ENCODE data around the gene EBF3.

EBF3 gene

DNA sequence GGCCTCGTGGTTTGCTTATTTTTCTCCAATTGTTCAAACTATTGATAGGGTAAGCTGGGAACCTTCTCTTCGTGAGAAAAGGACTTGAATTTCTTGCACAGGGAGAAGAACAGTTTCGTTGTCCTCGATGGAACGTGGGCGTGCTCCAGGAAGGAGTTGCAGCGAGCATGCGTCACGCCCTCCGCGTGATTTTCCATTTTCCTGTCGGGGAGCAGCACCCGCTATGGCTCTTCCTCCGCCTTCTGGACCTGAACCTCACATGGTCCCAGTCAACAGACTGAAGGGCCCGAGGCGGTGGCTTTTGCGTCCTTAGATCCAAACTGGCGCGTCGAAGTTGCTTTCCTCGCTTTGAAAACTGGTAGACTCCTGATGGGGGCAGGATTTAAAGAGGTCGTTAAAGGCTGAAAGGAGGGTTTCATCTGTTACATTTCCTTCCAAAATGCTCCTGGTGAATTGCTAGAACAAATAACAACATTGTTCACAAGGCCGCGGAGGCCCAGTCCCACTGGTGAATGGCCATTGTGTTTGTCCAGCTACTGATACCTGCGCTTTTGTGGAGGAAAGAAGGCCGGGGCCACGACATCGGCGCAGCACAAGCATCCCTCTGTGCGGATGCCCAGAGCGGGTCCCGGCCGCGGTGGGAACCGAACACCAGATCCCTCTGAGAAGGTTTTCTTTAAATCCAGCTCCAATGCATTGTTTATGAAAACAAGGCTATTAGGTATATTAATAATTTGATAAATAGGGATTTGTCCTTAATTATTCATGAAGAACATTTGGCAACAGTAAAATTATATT lies 75.9 kb downstream of the EBF3 start:
- DNase-seq = no peak

DNA sequence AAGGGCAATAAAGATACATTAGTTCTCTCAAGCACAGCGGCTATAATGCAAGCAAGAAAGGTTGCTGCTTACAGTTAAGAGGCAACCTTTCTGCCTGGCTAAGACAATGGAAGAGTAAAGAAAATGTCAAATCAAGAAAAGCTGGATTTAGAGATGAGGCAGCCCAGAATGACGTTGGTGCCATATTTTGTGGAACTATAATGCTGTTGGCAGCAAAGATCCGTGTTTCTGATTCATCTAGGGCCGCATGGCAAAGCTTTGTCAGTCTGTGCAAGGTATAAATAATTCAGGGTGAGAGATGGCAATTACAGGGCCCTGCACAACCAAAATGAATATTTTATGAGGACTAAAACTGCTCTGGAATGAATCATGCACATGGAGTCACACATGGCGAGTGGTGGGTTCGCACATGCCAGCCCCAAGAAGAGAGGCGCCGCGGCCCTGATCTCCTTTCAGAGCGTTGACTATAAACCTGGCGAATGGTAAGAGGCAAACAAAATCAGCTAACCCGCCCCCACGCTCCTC lies 76.6 kb downstream of the EBF3 start:
- DNase-seq = no peak

DNA sequence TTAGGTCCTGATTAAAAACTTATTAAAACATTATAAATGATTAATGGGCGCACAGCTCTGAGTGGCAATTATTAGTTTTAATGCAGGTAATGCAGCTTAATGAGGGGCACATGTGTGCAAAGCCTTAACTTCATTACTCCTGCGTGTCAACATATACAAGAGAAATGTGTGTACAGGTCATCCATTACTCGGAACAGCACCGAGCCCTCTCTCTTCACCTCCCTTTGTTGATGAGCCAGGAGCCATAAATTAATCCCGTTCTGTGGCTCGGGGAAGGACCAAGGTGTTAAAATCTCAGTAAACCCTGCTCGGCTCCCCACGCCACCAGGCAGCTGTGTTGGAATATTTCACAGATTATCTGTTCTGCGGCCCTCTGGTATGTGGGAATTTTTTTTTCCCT lies 77.8 kb downstream of the EBF3 start:
- DNase-seq = no peak

DNA sequence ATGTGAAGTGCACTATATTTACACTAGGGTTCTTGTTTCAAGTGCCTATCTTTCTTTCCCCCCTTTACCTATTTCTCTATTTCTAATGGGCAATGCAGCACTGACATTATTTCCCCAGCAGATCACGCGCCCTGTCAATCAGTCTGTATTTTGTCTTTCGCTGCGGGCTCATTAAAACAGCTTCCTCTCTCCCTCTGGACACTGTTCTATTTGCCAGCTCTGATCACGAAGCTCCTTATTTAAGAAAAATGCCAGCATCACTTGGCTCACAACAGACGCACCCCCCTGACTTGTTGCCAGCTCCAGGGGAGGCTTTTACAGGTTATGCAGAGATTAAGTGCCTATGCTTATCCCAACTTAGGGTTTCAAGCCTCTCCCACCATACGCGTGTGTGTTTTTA lies 78.5 kb downstream of the EBF3 start:
- no peak for DNase-seq

DNA sequence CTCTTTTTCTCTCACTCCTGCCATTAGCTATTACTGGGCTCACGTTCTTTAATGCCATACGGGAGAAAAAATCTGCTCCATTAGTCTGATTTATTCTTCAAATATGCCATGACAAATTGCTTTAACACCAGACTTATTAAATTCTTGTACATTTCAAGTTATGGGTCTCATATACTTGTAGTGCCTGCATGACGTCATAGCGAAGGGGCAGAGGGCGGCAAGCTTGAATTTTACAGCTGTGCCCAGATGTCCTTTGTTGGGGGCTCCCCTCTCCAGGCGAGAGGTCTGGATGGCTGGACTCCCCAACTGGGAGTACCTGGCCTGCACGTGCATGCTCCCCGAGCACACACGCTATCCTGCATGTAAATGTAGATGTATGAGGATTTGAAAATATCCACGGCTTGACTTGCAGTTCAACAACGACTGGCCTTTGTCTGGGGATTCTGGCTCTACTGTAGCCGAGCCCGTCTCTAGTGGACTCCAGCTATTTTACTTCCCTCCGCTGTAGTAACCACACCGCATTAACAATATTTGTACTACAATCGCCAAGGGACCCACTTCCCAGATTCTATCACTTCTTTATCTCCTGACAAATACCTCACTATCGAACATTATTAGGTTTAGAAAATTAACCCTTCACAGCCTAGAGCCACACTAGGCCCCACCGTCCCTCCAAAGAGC lies 79.5 kb downstream of the EBF3 start:
- DNase-seq = no peak

DNA sequence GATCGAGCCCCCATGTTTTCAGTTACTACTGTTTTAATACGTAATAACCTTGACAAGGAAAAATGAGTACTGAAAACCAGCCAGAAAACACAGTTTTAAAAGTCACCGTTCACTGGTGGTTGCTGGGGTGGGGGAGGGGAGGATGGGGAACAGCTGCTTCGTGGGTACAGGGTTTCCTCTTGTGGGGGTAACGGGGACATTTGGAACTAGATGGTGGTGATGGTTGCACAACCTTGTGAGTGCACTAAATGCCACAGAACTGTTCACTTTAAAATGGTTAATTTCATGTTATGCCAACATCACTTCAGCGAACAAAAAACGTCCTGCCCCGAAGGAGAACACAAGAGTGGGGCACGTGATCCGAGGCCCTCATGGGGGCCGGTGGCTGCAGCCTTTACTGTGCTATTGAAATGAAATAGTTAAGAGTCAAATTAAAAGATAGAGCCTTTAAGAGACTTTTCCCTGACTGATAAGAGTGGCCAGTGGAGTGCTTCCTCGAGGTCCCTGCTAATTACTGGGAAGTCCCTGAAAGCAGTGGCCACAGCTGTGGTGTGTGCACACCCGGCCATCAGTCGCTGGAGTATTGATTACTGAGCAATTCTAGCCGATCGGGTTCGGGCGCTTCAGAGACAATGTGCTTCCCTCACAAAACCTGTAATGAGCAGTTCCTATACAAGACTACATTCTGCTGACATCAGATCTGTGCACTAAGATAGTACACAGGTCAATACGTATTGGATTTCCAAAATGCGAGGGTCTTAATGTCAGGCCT lies 80.3 kb downstream of the EBF3 start:
- DNase-seq = no peak

DNA sequence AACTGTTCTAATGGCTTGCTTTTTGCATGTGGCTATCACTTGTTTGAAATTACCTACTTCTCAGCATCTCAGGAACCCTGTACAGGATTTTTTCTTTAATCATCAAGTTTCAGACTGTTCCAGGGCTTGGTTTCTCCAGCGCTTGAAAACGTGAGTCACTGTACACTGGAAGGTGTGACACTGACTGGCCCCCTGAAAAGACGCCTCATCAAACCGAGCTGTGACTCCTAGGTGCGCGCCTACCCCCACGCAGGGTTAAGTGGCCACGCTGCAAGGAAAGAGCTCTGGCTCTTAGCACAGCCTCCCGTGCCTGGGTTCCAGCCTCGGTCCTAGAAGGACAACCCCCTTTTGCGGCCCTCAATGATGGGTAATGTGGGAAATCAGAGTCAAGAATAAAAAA lies 81.0 kb downstream of the EBF3 start:
- DNase-seq = no peak

DNA sequence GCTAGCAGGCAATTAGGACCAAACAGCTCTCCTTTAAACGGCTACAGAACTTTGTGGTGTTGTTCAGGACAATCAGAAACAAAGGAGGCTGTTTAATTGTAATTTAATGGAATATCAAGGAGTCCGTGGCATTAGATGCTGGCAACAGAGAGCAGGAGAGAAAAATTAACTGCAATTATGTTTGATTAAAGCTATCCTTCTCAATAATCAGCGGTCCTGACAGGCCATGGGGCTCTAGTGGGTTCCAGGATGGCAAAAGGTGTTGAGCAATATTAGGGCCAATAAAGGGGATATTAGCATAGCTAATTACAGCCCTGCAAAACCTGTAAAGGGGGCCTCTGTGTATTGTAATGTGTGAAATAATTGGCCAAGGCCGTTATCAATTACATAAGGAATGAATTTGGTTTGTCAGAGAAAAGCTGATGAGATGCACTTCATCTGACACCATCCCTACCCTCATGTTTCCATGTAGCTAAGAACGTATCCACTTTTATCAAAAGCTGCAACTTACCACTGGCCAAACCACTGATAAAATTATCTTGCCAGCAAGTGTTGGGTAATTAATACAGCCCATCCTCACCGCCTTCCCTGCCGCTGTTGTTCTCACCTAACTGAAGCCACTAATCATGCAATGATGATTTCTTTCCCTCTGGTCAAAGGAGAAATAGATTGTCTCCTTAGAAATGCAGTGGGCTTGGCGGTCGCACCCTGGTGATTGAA lies 81.6 kb downstream of the EBF3 start:
- DNase-seq = no peak

DNA sequence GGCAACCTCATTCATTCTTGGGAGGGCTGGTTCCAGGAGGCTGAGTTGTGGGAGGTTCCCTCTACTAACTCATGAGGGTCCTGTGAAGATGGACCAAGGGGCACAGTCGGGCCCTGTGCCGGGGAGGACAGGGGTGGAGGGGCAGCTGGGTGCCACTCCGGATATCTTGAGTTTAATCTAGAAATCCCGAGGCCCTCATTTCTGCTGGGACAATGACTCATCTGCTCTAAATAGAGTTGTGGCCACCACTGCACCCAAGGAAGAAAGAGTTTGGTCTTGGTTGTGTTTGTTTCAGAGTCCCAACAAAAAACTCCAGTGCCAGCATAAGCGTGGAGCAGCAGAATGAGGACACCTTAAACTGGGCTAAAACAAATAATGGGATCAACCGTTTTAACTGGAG lies 82.4 kb downstream of the EBF3 start:
- no peak for DNase-seq

DNA sequence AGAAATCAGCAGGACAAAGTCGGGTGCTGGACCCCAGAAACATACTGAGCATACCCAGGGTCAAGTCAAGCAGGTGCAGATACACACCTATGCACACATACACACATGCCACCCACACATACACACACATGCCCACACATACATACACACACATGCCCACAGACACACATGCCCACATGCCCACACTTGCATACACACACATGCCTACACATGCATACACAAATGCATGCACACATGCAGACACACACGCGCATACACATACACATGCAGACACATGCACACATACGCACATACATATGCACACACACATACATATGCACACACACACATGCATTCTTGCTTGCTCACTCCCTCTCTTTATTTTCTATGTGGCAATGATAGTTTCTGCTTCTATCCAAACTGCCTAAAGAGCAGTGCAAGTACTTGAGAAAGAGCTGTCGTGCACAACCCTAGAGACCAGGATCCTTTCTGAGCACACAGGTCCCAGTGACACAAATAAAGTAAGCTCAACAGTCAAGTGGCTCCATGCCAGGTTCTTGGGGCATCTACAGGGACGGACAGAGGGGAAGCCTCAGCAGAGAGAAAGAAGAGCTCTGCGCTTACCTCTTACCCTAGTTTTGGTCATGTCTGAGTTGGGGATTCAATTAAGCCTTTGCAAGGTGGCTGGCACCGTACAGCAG lies 83.7 kb downstream of the EBF3 start:
- DNase-seq = no peak

DNA sequence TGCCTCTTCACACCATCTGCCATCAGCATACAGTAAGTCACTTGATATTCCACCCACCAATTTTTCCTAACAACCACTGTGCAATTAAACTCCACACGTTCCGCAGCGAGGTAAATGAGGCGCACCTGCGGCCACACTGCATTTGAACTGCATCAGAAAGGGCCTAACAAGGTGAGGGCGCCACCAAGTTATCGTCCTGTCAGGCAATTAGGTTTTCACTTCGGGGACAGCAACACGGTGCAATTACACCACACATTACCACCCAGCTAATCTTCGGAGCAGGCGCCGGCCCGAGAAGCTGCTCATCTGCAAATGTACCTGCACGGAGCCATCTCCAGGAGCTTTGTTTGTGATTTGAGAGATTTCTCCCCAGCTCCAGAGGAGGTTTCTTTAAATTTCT lies 84.4 kb downstream of the EBF3 start:
- peak; percentile 73 for DNase-seq

DNA sequence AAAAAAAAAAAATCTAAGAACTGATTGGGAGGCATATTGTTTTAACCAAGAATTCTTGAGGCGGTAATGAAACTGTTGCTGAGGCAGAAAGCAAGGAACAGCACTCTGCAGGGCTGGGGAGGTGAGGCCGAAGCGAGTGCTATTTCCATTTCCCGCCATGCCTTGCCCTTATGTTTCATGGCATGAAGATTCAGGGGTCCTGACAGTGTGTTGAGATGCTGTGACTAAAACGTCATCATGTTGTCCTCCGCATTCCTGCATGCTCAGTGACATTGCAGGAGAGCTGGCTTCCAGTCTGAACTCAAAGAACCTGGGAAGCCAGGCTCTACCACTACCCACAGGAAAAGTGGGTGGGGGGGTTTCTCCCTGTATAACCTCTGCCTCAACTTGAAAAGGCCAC lies 85.2 kb downstream of the EBF3 start:
- DNase-seq = no peak

DNA sequence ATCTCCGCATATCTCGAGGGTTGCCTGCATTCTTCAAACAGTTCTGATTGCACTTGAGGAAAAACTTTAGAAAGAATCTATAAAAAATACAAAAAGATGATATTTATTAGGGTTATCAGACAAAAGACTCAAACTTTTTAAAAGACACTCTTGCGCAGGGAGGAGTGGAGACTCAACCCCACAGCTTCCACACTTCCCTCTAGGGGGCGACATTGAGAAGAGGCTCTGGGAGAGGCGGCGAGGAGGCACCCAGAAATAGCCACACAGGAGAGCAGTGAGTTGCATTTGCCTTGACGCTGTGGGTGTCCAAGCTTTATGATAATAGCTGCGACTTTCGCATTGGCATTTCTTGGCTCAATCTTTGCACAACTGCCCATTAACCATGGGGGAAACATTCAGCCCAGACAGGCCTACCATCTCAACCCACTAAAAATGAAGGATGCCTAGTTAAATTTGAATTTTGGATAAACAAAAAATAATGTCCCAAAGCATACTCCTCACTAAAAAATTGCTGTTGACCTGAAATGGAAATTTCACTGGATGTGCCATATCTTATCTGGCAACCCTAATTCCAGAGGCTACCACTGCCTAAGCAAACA lies 86.2 kb downstream of the EBF3 start:
- DNase-seq = no peak

DNA sequence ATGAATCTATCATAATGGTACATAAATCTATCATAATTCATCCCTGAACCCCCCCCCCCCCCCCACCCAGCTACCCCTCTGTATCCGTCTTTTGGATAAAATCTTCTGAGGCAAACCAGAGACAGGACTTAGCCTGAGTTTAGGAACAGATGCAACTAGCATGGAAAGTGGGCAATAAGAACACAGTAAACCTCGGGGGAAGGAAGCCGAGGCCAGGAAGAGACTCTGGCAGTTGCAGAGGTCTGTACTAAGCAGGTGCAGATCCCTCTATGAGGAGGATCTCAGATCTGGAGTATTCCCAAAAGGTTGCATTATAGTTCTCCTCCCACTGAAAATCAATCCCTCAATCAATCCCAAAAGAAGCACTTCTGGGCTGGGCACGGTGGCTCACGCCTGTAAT lies 87.2 kb downstream of the EBF3 start:
- no peak for DNase-seq

DNA sequence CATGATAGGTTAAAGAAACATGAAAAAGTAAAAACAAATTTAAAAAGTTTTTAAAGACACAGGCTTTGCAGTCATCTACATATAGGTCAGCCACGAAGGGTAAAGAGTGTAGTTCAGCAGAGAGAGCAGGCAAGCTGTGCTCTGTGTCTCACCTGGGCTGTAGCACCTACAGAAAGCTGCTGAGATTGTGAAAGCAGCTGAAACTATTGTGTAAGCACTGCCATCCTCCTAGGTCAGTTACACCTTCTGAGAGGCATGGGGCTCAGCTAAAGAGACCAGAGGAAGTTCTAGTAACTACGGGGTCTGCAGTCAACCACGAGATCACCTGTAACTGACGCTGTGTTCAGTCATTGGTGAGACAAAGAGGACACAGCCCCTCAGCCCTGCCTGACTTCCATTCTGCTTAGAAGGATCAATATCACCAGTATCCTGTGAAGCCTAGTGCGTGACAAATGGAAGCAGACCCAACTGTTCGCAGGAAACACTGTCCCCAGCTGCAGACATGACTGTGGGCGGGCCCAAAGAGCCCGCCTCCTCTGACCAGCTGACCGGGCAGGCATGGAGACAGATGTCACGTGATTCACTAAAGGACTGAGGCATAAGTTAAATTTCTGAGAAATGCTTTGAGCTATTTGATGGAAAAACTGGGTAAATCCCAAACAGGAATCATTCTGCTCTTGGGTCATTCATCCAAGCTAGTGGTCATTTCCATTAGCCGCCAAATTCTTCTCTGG lies 87.9 kb downstream of the EBF3 start:
- DNase-seq = no peak

DNA sequence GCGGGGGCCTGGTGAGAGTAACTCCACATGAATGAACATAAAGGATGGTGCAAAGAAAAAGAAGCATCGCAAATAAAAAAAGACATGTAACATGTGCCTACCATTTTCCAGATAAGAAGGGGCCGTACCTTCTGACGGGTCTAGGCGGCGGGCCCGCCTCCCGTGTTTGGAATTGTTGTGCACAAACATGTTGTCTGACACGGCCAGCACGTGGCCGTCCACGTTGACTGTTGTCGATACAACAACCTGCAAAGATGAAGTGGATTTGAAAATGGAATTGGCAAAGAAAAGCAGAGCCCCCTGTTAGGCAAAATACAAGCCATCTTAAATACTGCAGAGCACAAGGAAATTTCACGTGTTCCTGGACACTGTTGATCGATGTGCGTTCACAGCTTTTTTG lies 90.7 kb downstream of the EBF3 start:
- no peak for DNase-seq

DNA sequence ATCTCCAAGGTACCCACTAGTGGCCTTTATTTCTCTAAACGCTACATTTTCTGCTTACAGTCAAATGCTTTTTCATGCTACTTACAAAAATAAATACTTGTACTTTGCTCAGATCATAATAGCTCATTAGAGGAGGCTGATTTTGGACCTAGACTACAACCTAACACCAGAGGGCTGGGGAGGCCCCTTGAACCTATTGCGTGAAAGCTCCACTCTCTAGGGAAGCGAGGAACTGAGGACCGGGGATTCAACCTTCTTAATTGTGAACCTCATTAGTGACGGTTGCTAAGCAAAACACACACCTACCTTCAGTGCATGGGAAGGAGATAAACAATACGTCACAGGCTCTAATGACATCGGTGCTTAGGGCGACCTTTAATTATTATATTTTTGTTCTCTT lies 92.1 kb downstream of the EBF3 start:
- peak; percentile 60 for DNase-seq

DNA sequence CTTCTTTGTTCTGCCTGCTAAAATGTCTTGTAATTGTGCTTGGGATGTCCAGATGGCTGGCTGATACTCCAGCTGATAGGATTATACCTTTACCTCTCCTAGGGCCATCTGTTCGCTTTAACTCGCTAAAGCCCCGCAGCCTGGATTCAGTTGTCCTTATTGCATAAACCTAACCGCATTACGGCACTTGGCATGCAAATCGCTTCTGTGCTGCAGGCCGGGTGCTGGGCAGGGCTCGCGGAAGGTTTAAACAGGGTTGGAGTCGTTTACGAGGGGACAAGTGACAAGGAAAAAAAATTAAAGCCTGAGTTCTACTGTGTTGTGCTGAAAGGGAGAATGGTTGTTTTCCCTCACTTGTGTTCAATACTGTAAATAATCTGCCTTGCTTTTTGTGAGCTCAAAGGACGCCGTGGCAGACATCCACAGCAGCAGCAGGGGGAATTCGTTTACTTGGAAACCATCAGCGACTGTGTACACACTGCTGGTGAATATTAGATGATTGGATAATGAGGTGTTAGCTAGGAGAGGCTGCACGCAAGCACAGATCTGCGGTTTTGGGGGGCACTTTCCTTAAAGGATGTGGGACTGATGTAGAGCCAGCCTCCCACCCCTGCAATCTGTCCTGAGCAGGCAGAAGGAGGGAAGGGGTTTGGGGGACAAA lies 93.0 kb downstream of the EBF3 start:
- peak; percentile 90 for DNase-seq

DNA sequence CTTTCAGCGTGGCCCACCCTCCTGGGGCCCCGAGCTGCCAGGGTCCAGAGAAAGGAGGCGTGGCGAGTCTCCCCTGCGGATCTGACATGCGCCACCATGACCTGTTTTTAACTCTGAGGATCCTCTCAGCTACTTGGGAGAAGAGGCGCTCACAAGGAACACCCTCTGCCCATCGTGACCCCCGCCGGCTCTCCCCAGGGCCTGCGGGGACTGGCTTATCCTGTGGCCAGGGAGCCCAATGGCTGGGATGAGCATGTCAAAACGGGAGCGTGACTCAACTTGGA lies 93.7 kb downstream of the EBF3 start:
- DNase-seq = no peak

DNA sequence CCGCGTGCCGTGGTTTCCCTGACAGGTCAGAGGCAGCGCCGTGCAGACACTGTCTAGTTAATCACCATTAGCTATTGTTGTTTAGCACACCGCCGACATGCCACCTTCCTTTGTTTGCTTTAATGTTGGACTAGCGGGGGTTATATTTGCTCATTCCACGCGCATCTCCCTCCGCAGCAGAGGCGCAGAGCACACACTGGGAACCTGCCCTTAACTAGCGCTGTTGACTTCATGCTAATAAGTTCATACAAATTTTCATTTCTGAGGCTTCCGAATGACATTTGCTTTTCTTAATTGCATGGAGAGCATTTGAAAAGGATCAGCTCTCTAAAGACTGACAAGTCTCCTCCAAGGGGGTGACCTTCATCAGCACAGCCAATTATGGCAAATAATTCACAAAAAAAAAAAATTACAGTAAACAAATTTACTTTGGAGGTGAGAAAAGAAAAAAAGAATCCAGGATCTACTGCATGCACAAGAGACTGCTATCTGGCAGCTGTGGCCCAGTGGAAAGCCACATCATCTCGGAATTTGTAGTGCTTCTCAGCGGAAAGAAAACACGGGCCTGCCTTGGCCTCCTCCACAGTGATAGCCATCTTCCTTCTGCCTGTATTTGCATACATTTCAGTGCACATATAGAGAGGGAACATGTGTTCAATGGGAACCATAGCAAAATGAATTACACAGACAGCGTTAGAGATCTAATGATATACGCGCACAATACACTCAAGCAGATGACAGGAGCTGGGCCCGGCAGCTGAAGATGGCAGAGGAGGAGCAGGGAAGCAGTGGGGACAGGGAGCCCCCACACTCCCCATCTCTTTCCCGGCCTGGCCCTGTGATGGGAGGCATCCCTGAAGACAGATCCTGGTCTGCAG lies 94.2 kb downstream of the EBF3 start:
- DNase-seq = no peak
